SIG-M5 treated with dmso at 0.1 percent for 504 hours (cell line): Measurements from ENCODE around the gene KIF26B.
"Not testable (repeated sequence)": the region's sequence is repeated elsewhere in the genome, so short reads cannot be mapped to it uniquely, and the experiment has no call there.

Experiments used
- DNase-seq: peaks from one replicate; lab custom pipeline; 2025; ENCODE audit not compliant: unreplicated experiment; lab: John Stamatoyannopoulos, UW

KIF26B gene

GRCh38 chr1:245380790-245381535 lies 226.2 kb downstream of the KIF26B start:
- no peak for DNase-seq

- DNase-seq = no peak
Measured at GRCh38 chr1:245382981-245383380, 228.2 kb downstream of the KIF26B start.

GRCh38 chr1:245383396-245384330 lies 228.9 kb downstream of the KIF26B start:
- no peak for DNase-seq

- no peak for DNase-seq
Measured at GRCh38 chr1:245386297-245386971, 231.6 kb downstream of the KIF26B start.

GRCh38 chr1:245388687-245389086 lies 233.9 kb downstream of the KIF26B start:
- DNase-seq = no peak

GRCh38 chr1:245389873-245390272 lies 235.1 kb downstream of the KIF26B start:
- DNase-seq = no peak

GRCh38 chr1:245390975-245391374 lies 236.2 kb downstream of the KIF26B start:
- no peak for DNase-seq

- DNase-seq = no peak
Measured at GRCh38 chr1:245393694-245394093, 238.9 kb downstream of the KIF26B start.

- DNase-seq = no peak
Measured at GRCh38 chr1:245395680-245396079, 240.9 kb downstream of the KIF26B start.

GRCh38 chr1:245396615-245397014 lies 241.8 kb downstream of the KIF26B start:
- no peak for DNase-seq

- no peak for DNase-seq
Measured at GRCh38 chr1:245397771-245398170, 243.0 kb downstream of the KIF26B start.

- DNase-seq = no peak
Measured at GRCh38 chr1:245398180-245398579, 243.4 kb downstream of the KIF26B start.

GRCh38 chr1:245401881-245402587 lies 247.2 kb downstream of the KIF26B start:
- no peak for DNase-seq

GRCh38 chr1:245402998-245403397 lies 248.2 kb downstream of the KIF26B start:
- not testable (repeated sequence) for DNase-seq

GRCh38 chr1:245404527-245404926 lies 249.7 kb downstream of the KIF26B start:
- DNase-seq = no peak

- DNase-seq = no peak
Measured at GRCh38 chr1:245404952-245405351, 250.2 kb downstream of the KIF26B start.

- DNase-seq = no peak
Measured at GRCh38 chr1:245406426-245406825, 251.6 kb downstream of the KIF26B start.

GRCh38 chr1:245407983-245408382 lies 253.2 kb downstream of the KIF26B start:
- no peak for DNase-seq

GRCh38 chr1:245409341-245410195 lies 254.8 kb downstream of the KIF26B start:
- no peak for DNase-seq
